Neural cell (in vitro differentiated cells): ENCODE data around the gene TF. TPM values are rescaled to one million over a fixed set of nuclear protein-coding genes. Genes with fewer than 3 reads are reported as not detected.

ENCODE experiments used
- H2AFZ ChIP-seq: fragments of 200-600, 300-800 bp; sonication (generic), shearing (Covaris generic); 2 replicates; pipeline ENCODE4 v1.6.0; 2014; ENCODE audit warnings: low read depth, mild to moderate bottlenecking, antibody characterized with exemption, low read length, moderate library complexity
- H3F3A ChIP-seq: fragments of 200-600 bp; shearing (Covaris generic); 2 replicates; pipeline ENCODE4 v1.6.1; 2016; ENCODE audit warnings: mild to moderate bottlenecking, moderate library complexity, mixed read lengths, antibody characterized with exemption, low read length; ENCODE audit not compliant: insufficient read depth, poor library complexity, severe bottlenecking
- H3K27ac ChIP-seq: fragments of 200-600, 300-800 bp; sonication (generic), shearing (Covaris generic); 2 replicates; pipeline ENCODE4 v1.5.1; 2014; ENCODE audit warnings: mild to moderate bottlenecking, low read length, moderate library complexity
- H3K27me3 ChIP-seq: fragments of 300-800, 200-600 bp; sonication (generic), shearing (Covaris generic); 2 replicates; pipeline ENCODE4 v1.6.0; 2014; ENCODE audit warnings: mild to moderate bottlenecking, low read depth, low read length, moderate library complexity; ENCODE audit not compliant: insufficient read depth
- H3K36me3 ChIP-seq: fragments of 300-800, 200-600 bp; sonication (generic), shearing (Covaris generic); 2 replicates; pipeline ENCODE4 v1.5.1; 2014; ENCODE audit warnings: mild to moderate bottlenecking, antibody characterized with exemption, low read length, moderate library complexity; ENCODE audit not compliant: insufficient read depth
- H3K4me2 ChIP-seq: fragments of 300-800, 200-600 bp; sonication (generic), shearing (Covaris generic); 2 replicates; pipeline ENCODE4 v1.6.0; 2014; ENCODE audit warnings: mild to moderate bottlenecking, low read length
- H3K4me3 ChIP-seq: fragments of 300-800, 200-600 bp; sonication (generic), shearing (Covaris generic); 2 replicates; pipeline ENCODE4 v1.5.1; 2014; ENCODE audit warnings: mild to moderate bottlenecking, low read length, moderate library complexity
- H3K79me2 ChIP-seq: fragments of 200-600 bp; shearing (Covaris generic); replicated peaks from 2 replicates; pipeline ENCODE4 v1.6.0; 2014; ENCODE audit warnings: mild to moderate bottlenecking, low read length, moderate library complexity; ENCODE audit not compliant: insufficient read depth
- H3K9ac ChIP-seq: fragments of 300-800, 200-600 bp; sonication (generic), shearing (Covaris generic); 2 replicates; pipeline ENCODE4 v1.6.1; 2016; ENCODE audit warnings: mild to moderate bottlenecking, low read length, mixed read lengths
- H3K9me2 ChIP-seq: fragments of 200-600 bp; shearing (Covaris generic); 2 replicates; pipeline ENCODE4 v1.6.1; 2016; ENCODE audit warnings: mild to moderate bottlenecking, low read length, mixed read lengths; ENCODE audit not compliant: insufficient read depth
- H3K9me3 ChIP-seq: fragments of 200-600, 300-800 bp; sonication (generic), shearing (Covaris generic); 2 replicates; pipeline ENCODE4 v1.6.1; 2016; ENCODE audit warnings: mild to moderate bottlenecking, mixed run types, low read length, moderate library complexity, mixed read lengths
- H4K20me1 ChIP-seq: fragments of 200-600 bp; shearing (Covaris generic); 2 replicates; pipeline ENCODE4 v1.6.1; 2016; ENCODE audit warnings: mild to moderate bottlenecking, mixed run types; ENCODE audit not compliant: insufficient read depth
- EP300 ChIP-seq: fragments of 450-650 bp; conservative IDR thresholded peaks from 2 replicates; pipeline ENCODE4 v1.6.1; 2014; ENCODE audit warnings: antibody characterized with exemption, mild to moderate bottlenecking, moderate library complexity; ENCODE audit not compliant: poor library complexity, severe bottlenecking
- EZH2 ChIP-seq: fragments of 200-600, 300-800 bp; shearing (Covaris generic), sonication (generic); IDR thresholded peaks from 2 replicates; pipeline ENCODE4 v1.6.1; 2014; ENCODE audit warnings: antibody characterized with exemption, low read length, borderline replicate concordance, mild to moderate bottlenecking; ENCODE audit not compliant: insufficient read depth, poor library complexity, severe bottlenecking
- MXI1 ChIP-seq: fragments of 450-650 bp; conservative IDR thresholded peaks from 2 replicates; pipeline ENCODE4 v1.6.1; 2014; ENCODE audit warnings: antibody characterized with exemption, mild to moderate bottlenecking; ENCODE audit not compliant: poor library complexity, severe bottlenecking
- POLR2AphosphoS5 ChIP-seq: IDR thresholded peaks from 2 replicates; pipeline ENCODE4 v1.6.1; 2012
- RAD21 ChIP-seq: fragments of 450-650 bp; conservative IDR thresholded peaks from 2 replicates; pipeline ENCODE4 v1.6.1; 2014; ENCODE audit warnings: antibody characterized with exemption, mild to moderate bottlenecking, moderate library complexity
- SMC3 ChIP-seq: fragments of 450-650 bp; conservative IDR thresholded peaks from 2 replicates; pipeline ENCODE4 v1.6.1; 2014; ENCODE audit warnings: antibody characterized with exemption, mild to moderate bottlenecking, moderate library complexity; ENCODE audit not compliant: poor library complexity
- TAF1 ChIP-seq: IDR thresholded peaks from 2 replicates; pipeline ENCODE4 v1.6.1; 2012; ENCODE audit warnings: low read depth
- polyA plus RNA-seq: library from polyadenylated mRNA; depleted of rRNA; stranded (reverse); fragments of >200 nt; gene quantifications from 2 replicates; pipeline ENCODE4 v1.2.3, GENCODE V29; 2014
- TF ChIP-seq, protein P1 (sequence below): fragments of 450-650 bp; IDR thresholded peaks from 2 replicates; pipeline ENCODE4 v1.5.1; 2014; ENCODE audit warnings: antibody characterized with exemption, mild to moderate bottlenecking, moderate library complexity; ENCODE audit not compliant: poor library complexity, severe bottlenecking
- TF ChIP-seq, protein P2 (sequence below): IDR thresholded peaks from 2 replicates; pipeline ENCODE4 v1.6.1; 2012; ENCODE audit warnings: borderline replicate concordance

The TF gene
- polyA plus RNA-seq, 1 donor from 2014 or later = 1.4 TPM

DNA sequence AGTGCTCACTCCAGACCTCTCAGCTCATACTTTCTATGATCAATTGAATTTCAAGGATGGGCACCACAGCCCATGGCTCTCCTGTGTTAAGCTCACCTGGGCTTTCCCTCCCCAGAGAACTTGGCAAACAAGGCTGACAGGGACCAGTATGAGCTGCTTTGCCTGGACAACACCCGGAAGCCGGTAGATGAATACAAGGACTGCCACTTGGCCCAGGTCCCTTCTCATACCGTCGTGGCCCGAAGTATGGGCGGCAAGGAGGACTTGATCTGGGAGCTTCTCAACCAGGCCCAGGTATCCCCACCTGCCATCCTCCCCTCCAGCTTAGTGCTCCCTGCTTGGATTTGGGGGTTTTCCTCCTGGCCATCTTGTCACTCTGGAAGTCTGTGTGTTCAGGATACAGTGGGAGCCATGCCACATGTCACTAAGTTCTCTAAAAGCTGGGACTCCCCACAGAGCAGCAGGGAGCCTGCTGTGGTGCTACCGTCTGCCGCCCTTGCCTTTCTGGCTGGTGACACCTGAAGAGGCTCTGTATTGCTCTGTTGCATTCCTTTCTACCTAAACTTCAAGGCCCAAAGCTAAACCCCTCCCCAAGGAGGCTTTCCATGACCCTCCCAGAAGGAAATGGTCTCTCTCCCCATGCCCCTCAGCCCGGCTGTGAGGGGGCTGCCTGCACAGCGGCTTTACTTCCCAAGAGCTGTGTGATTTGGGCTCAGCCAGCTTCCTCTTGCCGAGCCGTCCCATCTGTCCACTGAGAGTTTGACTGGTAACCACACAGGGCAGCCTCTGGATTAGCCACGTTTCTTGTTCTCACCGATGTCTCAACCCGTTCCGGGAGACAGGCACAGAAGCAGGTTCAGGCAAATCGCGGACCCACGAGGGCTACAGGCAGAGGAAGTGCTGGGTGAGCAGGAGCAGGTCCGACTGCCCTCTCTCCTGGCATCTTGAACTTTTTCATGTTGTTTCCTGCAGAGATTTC, 10.8 kb downstream of the TF start:
- Histone ChIP-seq H3K27me3 (no peaks in the 10 kb centered on the region), H3K9me2 (no peaks in the 10 kb centered on the region), H3K79me2 (no peaks in the 10 kb centered on the region), H2AFZ (no peak overlapping the region), H3K27ac (no peak overlapping the region), H3K9ac (no peak overlapping the region), H3K4me3 (no peak overlapping the region), H3K4me2 (no peak overlapping the region), H3K9me3 (no peaks in the 10 kb centered on the region), H3F3A (no peaks in the 10 kb centered on the region), H4K20me1 (no peaks in the 10 kb centered on the region), H3K36me3 (no peaks in the 10 kb centered on the region)
- TF ChIP-seq, protein P1, sequence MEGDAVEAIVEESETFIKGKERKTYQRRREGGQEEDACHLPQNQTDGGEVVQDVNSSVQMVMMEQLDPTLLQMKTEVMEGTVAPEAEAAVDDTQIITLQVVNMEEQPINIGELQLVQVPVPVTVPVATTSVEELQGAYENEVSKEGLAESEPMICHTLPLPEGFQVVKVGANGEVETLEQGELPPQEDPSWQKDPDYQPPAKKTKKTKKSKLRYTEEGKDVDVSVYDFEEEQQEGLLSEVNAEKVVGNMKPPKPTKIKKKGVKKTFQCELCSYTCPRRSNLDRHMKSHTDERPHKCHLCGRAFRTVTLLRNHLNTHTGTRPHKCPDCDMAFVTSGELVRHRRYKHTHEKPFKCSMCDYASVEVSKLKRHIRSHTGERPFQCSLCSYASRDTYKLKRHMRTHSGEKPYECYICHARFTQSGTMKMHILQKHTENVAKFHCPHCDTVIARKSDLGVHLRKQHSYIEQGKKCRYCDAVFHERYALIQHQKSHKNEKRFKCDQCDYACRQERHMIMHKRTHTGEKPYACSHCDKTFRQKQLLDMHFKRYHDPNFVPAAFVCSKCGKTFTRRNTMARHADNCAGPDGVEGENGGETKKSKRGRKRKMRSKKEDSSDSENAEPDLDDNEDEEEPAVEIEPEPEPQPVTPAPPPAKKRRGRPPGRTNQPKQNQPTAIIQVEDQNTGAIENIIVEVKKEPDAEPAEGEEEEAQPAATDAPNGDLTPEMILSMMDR = no peak
- no peak for TF ChIP-seq TAF1
- TF ChIP-seq POLR2AphosphoS5 = no peak
- no peak for TF ChIP-seq EZH2
- TF ChIP-seq EP300 = no peak
- no peak for TF ChIP-seq MXI1
- TF ChIP-seq RAD21 = no peak
- no peak for TF ChIP-seq SMC3
- TF ChIP-seq, protein P2, sequence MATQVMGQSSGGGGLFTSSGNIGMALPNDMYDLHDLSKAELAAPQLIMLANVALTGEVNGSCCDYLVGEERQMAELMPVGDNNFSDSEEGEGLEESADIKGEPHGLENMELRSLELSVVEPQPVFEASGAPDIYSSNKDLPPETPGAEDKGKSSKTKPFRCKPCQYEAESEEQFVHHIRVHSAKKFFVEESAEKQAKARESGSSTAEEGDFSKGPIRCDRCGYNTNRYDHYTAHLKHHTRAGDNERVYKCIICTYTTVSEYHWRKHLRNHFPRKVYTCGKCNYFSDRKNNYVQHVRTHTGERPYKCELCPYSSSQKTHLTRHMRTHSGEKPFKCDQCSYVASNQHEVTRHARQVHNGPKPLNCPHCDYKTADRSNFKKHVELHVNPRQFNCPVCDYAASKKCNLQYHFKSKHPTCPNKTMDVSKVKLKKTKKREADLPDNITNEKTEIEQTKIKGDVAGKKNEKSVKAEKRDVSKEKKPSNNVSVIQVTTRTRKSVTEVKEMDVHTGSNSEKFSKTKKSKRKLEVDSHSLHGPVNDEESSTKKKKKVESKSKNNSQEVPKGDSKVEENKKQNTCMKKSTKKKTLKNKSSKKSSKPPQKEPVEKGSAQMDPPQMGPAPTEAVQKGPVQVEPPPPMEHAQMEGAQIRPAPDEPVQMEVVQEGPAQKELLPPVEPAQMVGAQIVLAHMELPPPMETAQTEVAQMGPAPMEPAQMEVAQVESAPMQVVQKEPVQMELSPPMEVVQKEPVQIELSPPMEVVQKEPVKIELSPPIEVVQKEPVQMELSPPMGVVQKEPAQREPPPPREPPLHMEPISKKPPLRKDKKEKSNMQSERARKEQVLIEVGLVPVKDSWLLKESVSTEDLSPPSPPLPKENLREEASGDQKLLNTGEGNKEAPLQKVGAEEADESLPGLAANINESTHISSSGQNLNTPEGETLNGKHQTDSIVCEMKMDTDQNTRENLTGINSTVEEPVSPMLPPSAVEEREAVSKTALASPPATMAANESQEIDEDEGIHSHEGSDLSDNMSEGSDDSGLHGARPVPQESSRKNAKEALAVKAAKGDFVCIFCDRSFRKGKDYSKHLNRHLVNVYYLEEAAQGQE = no peak

DNA sequence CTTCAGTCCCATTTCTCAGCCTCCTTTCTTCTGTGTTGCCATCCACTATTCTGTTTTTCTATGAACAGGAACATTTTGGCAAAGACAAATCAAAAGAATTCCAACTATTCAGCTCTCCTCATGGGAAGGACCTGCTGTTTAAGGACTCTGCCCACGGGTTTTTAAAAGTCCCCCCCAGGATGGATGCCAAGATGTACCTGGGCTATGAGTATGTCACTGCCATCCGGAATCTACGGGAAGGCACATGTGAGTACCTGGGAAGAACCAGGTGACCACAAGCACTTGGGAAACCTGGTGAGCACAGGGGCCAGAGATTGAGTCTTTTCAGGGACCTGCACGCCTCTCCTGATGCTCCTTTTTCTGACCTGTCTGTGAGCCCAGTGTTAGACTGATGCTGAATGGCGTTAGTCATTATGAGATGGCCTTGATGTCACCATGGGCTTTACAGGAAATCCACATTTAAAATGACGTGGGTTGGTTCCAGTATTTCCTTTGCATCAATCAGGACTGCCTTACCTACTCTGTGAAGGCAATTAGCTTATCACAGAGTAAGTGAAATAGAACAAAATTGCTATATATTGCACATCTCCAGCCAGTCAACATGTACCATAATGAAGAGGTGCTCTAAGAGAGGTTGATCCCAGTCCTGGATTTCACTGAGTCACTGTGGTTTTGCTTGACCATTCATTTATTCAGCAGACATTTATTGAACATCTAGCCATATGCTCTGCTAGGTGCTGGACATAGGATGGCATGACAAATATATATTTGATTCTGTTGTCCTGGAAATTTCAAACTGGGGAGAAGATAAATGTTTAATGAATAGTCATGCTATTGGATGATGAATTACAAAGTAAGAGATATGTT, 11.7 kb downstream of the TF start:
- no peaks in the 10 kb centered on the region for H3K79me2 ChIP-seq
- H3K4me2 ChIP-seq = no peak overlapping the region
- H4K20me1 ChIP-seq = no peaks in the 10 kb centered on the region
- no peaks in the 10 kb centered on the region for H3K36me3 ChIP-seq
- H3K27me3 ChIP-seq = no peaks in the 10 kb centered on the region
- no peak overlapping the region for H3K27ac ChIP-seq
- no peaks in the 10 kb centered on the region for H3F3A ChIP-seq
- H3K9me3 ChIP-seq = no peaks in the 10 kb centered on the region
- TF ChIP-seq POLR2AphosphoS5 (no peak), SMC3 (no peak), EP300 (no peak), RAD21 (no peak), TAF1 (no peak)
- TF ChIP-seq, protein P1 = no peak
- H3K4me3 ChIP-seq = no peak overlapping the region
- H3K9ac ChIP-seq = no peak overlapping the region
- H2AFZ ChIP-seq = no peak overlapping the region
- H3K9me2 ChIP-seq = no peaks in the 10 kb centered on the region
